Measurements from ENCODE around the gene NKX1-1.
"Not testable (repeated sequence)": the region's sequence is repeated elsewhere in the genome, so short reads cannot be mapped to it uniquely, and the experiment has no call there.

NKX1-1 gene

DNA sequence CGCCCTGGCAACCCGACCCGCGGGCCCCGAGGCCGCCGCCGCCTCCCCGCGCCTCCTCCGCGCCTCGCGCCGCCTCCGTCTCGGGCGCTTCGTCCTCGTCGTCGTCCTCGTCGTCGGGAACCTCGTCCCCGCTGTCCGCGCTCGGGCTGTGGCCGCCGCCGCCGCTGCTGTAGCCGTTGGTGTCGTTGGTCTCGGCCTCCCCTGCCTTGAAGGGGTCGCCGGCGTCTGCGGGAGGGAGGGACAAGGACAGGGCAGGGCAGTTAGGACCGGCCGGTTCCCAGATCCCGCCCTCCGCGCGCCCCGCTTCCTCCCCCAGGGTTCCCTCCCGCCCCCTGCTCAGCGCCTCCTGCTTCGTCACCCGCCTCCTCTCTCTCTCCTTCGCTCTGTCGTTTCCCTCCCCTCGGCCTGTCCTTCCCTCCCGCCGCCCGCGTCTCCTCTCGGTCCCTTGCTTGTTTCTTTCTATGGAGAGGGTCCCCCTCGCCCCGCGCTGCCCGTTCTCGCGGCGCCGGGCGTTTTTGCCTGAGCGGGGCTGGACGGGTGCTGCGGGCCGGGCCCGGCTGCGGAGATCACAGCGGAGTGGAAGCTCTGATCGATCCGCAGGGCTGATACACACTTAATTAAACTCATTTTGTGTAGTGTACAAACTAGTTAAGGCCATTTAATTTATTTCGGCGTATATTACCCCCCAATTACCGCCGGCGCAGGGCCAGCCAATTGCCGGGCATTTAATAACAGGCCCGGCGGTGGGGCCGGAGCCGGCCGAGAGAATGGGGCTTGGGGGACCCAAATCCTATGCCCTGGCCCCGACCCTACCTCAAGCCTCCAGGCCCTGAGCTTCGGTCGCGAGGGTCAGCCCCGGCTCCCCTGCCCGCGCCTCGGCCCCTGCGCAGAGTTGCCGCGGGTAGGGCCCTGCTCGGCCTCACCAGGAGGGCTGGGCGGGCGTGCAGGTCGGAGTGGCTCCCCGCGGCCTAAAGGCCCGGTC, 2.4 kb downstream of the NKX1-1 start:
- DNase-seq: no peak

DNA sequence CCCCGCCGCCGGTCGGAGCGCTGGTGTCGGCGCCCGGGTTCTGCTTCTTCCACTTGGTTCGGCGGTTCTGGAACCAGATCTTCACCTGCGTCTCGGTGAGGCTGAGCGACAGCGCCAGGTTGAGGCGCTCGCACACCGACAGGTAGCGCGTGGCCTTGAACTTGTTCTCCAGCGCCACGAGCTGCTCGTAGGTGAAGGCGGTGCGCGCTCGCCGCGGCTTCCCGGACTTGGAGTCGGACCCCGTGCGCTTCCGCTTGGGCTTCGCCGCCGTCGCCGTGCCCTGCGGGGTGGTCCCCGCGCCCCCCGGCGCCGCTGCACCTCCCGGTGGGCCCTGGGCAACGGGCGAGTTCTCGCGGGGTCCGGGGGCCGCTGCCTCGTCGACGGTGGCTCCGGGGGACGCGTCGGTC, 3.1 kb downstream of the NKX1-1 start:
- no peak for DNase-seq

DNA sequence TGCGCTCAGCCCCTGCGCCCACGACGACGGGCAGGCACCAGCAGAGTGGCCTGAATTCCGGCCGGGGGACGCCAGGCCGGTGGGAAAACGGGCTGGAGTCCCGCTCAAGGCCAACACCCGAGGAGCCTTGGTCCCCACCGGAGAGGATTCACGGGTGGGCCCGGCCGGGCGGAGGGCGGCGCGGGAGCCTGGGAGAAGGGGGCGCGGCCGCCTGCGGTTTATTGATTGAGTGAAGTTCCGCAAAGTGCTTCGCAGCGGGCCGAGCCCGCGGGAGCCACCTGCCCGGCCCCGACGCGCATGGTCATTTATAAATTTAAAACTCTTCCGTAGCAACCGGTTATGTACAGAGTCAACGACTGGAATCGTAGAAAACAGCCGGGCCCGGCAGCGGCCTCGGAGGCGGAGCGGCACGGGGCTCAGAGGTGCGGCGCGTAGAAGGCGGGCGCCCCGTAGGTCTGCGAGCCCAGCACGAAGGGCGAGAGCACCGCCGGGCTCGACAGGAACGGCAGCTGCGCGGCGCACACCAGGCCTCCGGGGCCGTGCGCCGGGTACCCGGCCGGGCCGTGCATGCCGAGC, 3.6 kb downstream of the NKX1-1 start:
- DNase-seq: no peak

DNA sequence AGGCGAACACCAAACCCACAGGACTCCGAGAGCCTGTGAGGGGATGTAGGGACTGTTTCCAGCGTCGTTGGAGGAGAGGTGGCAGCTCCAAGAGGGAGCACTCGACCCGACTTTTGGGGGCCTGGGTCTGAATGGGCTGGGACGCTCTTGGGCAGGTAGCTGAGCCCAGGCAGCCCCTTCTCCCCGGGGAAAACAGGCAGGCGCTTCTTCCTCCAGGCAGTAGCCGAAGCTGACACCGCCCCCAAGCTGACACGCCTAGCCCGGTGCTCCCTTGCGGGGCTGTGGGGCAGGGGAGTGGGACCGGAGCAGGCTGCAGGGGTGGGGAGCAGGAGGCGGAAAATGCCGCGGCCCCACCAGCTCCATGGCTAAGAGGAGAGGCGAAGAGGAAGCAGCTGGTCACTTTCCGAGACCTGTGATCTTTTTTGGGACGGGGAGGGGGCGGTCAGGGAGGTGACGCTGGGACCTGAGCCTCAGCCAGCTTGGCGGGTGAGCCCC, 4.2 kb downstream of the NKX1-1 start:
- DNase-seq: no peak

DNA sequence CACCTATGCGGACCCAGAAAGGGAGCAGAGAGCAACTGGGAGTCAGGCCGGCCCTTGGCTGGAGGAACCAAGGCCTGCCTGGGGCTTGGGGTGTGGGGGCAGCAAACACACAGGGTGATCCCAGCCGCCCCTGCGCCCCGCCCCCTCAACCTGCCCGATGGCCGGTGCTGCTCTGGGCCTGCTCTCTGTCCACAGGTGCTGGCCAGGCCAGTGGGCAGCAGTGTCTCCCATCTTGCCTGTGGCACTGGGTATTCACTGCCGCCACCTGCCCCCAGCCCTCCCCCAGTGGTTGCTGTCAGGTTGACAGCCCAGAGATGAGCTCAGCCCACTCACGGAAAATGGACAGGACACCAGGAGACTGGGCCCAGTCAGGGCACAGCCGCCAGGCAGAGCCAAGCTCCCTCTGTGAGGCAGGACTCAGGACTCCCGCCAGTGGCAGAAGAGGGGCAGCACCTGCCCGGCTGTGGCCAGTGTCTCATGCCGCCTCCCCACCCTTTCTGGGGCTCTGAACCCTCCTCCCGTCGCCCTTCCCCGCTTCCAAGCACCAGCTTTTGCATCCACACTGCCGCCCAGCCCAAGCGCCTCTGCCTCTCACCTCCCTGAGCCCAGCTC, 4.7 kb downstream of the NKX1-1 start:
- DNase-seq: no peak

DNA sequence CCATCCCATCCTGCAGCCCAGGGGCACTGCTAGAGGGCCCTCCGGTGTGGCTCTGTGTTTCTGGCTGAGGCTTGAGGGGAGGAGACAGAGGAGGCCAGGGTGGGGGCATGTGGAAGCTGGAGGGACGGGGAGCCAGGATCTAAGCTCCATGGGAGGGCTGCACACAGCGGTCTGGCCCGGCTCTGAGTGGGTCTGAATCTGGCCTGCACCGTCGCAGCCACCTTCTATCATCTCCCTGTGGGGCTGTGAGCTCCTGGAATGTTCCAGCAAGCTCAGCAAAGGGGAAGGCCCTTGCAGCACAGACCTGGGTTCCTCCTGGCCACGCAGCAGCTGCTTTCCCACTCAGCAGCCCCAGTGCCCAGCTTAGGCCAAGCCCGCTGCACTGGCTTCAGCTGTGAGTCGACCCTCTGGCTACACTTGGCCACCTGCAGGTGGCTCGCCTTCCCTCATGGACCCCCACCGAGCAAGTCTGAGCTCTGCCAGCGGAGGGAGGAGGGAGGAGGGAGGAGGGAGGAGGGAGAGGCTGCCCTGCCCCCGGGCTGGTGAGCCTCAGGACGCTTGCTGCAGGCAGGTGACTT, 5.3 kb downstream of the NKX1-1 start:
- no peak for DNase-seq

DNA sequence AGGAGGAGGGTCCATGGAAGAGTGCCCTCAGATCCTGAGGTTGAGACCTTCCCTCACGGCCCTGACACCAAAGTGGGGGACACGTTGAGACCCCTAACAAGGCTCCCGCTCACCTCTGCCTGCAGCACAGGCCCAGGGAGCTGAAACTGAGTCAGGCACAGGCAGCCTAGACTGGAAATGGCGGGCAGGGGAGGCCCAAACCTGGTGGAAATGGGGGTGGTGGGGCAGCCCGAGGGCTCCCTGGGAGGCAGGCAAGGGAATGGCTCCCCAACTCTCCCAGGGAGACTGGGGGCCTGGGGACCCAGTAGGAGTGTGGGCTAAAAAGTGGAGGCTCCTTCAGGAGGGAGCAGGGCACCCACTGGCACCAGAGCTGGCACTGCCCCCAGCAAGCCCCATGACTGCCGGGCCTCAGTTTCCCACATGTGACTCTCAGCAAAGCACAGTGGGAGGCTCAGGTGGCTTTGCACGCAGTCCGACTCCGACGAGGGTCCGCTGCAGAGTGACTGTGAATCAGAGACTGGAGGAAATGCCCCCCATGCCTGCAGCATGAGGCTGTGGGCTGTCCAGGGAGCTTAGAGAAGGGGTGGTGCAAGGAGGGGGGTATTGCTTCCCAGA, 5.9 kb downstream of the NKX1-1 start:
- DNase-seq: no peak

DNA sequence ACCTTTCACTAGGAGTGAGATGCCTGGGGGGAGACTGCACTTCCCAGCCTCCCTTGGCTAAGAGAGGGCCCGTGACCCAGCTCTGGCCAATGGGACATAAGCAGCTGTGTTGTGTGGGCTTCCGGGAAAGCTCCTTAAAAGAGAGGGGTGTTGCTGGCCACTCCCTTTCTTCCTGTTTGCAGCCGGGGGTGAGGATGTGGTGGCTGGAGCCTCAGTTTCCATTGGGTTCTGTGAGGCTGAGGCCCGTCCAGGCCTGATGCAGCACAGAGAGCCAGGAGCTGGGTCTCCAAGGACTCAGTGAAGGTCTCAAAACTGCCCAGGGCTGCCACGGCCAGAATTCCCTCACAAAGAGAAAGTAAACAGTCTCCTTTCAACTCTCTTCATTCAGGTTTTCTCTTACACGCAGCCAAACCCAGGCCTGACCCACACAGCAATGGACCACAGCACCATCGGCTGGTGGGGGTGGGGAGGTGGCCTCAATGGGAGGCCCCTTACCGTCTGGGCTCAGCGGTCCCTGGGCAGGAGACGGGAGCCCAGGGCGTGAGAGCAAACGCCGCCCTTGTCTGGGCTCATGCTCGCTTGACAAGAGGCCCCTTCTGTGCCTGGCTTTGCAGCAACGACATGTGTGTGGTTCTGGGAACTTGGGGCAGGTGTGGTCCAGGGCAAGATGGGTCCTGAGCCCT, 6.6 kb downstream of the NKX1-1 start:
- DNase-seq: no peak

DNA sequence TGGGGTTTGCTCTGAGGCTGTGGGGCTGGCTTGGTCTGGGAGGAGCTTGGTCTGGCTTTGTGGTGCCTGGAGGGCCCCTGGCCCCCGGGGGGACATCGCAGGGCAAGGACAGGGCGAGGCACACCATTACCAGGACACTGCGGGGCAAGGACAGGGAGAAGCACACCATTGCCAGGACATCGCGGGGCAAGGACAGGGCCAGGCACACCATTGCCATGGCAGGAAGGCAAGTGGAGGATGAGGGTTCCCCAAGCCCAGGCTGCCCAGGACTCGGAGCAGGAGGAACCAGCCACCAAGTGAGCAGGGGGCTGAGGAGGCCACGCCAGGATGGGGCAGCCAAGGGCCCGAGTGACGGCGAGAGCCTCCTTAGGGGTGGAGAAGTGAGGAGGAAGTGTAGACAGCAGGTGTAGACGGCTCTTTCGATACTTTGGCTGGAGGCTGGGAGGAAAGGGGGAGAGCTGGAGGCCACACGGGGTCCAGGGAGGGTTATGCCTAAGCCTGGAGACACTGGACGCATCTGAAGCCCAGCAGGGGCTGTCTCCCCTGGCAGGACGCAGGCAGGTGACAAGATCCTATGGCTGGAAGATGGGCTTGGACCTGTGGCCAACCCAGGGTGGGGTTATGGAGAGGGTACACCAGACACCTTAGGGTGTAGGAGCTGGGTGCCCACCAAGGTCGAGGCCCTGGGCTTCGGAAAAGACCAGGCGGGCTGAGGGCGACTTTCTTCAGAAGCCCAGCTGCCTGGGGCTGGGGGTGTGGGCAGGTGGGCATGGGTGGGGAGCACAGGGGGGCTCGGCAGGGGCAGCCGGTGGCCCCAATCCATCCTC, 7.3 kb downstream of the NKX1-1 start:
- no peak for DNase-seq

DNA sequence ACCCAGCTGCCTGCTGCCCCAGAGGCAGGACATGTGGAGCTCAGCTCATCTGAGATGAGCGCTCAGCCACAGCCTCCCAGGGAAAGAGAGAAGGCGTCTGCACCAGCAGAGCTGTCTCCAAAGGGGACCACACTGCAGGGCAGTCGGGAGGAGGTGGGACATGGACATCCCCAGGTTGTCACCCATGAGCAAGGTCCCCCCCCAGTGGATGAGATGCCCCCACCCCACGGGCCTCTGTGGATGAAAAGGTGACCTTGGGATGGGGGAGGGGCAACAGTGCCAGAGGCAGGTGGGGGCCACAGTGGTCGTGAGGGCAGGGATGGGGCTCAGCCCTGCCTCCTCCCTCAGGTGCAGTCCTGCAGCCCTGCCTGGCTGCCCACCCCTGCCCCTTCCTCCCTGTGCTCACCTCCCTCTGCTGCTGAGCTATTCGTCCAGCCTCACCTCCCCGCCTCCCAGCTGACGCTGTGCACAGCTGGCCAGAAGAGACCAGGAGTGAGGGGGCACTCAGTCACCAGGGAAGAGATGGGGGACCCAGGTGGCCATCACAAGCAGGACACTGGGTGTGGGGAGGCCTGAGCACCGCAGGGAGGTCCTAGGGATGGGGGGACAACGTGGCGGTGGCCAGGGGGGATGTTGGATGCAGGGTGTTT, 9.3 kb downstream of the NKX1-1 start:
- no peak for DNase-seq

DNA sequence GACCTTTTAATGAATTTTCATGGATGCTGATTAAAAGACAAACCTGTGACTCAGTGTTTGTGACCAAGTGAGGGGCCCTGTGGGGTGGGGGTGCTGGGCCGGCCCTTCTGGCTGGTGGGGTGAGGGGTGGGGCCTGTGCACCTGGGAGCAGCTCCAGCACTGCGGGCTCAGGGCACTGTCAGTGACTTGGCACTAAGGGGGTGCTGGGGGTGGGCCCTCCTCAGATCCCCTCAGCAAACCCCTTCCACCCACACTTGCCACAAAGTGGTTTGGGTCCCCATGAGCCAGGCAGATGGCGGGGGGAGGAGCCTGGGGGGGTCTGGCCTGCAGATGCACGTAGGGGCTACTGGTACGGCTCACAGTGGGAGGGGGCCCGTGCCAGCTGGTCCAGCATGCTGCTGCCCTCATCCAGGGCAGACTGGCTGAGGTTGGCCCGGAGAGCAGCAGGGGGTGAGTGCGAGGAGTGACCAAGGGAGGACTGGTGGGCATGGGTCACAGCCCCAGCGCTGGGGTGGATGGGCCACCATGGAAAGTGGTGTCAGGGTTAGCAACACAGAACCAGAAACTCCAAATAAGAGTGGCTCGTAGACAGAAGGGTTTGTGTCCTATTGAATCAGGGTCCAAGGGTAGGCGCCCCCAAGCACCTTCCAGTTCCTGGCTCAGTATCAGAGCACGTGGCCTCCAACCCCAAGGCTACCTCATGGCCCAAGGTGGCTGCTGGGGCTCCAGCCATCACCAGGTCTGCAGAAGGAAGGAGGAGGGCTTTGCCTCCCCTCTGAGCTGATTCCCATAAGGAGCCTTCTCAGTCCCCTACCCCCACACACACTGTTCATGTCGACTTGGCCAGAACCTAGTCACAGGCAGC, 10.1 kb downstream of the NKX1-1 start:
- DNase-seq: no peak

DNA sequence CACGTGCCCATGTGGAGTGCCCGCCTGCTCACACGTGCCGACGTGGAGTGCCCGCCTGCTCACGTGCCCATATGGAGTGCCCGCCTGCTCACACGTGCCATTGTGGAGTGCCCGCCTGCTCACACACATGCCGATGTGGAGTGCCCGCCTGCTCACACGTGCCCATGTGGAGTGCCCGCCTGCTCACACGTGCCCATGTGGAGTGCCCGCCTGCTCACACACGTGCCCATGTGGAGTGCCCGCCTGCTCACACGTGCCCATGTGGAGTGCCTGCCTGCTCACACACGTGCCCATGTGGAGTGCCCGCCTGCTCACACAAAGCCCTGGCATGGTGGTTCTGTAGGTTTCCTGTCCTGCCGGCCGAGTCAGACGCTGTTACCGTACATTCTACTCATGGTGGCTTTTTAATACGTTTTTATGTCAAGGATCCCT, 10.8 kb downstream of the NKX1-1 start:
- DNase-seq: not testable (repeated sequence)

DNA sequence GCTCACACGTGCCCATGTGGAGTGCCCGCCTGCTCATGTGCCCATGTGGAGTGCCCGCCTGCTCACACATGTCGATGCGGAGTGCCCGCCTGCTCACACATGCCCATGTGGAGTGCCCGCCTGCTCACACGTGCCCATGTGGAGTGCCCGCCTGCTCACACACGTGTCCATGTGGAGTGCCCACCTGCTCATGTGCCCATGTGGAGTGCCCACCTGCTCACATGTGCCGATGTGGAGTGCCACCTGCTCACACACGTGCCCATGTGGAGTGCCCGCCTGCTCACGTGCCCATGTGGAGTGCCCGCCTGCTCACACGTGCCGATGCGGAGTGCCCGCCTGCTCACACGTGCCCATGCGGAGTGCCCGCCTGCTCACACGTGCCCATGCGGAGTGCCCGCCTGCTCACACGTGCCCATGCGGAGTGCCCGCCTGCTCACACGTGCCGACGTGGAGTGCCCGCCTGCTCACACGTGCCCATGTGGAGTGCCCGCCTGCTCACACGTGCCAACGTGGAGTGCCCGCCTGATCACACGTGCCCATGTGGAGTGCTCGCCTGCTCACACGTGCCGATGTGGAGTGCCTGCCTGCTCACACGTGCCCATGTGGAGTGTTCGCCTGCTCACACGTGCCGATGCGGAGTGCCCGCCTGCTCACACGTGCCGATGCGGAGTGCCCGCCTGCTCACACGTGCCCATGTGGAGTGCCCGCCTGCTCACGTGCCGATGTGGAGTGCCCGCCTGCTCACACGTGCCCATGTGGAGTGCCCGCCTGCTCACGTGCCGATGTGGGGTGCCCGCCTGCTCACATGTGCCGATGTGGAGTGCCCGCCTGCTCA, 11.5 kb downstream of the NKX1-1 start:
- not testable (repeated sequence) for DNase-seq

DNA sequence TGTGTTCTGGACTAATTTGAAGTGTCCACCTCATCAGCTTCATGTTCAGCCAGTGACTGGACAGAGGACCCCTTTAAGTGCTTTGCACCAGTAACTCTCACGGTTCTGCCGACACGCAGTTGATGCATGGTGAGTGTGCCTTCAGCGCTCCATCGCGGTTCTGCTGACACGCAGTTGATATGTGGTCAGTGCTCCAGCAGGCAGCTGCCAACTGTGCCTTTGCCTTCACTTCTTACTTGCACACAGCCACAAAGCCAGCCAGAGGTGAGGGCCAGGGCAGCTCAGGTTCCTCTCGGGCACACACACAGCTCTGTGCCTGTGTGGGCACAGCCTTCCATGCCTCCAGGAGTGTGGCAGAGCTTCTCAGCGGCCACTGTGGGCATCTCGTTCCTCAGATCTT, 12.4 kb downstream of the NKX1-1 start:
- DNase-seq: no peak

DNA sequence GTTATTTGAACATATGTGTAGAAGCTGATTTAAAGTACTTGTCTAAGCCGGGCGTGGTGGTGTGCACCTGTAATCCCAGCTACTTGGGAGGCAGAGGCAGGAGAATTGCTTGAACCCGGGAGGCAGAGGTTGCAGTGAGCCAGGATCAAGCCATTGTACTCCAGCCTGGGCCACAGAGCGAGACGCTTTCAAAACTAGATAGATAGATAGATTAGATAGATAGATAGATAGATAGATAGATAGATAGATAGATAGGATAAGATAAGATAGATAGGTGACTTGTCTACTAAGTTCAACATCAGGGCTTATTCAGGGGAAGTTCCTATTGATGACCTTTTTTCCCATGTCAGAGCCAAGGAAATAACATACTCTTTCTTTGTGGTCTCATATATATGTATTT, 12.9 kb downstream of the NKX1-1 start:
- DNase-seq: not testable (repeated sequence)

DNA sequence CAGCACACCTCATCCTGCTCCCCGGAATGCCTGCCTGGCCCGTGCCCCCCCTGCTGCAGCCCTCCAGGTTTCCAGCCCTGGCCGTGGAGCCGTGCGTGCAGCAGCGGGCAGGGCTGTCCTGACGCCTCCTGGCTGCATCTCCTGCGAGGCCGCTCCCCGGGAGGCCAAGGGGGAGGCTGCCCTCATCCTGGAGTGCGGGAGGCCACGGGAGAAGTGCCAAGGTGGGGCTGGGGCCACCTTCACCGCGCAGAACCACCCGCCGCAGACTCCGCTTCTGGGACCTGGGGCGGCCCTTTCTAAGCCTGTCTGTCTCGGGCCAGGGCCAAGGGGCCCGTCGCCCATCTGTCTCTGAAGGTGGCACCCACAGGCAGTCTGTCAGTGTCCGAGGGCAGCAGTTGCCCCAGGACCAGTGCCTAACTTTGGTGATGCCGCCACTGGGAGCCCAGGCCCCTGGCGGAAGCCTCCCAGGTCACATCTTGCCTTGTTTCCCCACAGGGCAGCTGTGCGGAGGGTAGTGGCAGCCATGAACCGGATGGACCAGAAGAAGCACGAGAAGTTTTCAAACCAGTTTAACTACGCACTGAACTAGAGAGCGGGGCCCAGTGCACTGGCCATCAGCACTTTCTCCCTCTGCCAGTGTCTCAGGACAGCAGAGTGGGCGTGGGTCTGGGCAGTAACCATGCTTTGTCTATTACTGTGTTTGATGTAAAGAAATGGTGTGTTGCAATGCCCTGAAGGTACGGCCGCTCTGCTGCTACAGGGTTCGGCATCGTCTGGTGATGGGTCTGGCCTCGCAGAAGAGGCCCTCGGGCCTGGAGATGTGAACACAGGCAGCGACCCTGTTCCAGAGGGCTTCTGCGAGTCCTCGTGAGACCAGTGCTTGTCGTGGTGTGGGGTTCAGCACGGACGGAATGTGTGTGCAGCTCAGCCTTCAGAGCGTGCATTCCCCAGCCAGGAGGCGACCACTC, 20.6 kb downstream of the NKX1-1 start:
- DNase-seq: no peak

DNA sequence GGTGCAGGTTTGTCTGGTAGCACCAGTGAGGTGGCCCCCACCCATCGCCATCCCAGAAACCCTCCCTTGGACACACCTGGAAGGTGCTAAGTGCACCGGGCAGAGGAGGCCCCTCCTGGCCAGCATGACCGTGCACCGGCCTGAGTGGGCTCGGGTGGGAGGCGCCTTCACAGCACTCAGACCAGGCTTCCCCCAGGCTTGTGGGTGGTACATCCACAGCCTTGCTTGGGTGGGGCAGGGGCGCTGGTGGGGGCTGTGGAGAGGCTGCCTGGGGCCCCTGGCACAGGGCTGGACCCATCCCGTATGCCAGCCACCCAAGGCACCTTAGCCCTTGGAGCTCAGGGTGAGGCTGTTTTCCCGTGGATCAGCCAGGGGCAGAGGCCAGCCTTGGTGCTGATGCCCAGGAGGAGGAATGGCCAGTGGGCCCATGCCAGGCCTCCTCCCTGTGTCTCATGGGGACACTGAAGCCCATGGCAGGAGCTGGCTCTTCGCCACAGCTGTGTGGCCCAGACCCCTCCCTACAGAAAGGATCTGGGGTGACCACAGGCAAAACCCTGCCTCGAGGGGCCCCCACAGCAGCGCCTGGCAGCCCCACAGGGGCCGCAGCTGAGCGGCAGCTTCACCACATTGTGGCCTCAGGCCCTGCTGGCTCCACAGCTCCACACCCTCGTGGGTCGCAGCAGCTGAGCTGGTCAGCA, 21.4 kb downstream of the NKX1-1 start:
- no peak for DNase-seq

Data from activated naive CD4-positive, alpha-beta T cell (primary cell).